ENCODE results near the gene CYB561A3.

- TF ChIP-seq, protein P1, sequence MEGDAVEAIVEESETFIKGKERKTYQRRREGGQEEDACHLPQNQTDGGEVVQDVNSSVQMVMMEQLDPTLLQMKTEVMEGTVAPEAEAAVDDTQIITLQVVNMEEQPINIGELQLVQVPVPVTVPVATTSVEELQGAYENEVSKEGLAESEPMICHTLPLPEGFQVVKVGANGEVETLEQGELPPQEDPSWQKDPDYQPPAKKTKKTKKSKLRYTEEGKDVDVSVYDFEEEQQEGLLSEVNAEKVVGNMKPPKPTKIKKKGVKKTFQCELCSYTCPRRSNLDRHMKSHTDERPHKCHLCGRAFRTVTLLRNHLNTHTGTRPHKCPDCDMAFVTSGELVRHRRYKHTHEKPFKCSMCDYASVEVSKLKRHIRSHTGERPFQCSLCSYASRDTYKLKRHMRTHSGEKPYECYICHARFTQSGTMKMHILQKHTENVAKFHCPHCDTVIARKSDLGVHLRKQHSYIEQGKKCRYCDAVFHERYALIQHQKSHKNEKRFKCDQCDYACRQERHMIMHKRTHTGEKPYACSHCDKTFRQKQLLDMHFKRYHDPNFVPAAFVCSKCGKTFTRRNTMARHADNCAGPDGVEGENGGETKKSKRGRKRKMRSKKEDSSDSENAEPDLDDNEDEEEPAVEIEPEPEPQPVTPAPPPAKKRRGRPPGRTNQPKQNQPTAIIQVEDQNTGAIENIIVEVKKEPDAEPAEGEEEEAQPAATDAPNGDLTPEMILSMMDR (conservative IDR thresholded peaks at IDR 0.05; ENCODE audit: low read length) = no peak
- TF ChIP-seq EZH2phosphoT487 (IDR thresholded peaks at IDR 0.05; ENCODE audit: borderline replicate concordance, low read depth, low read length) = no peak
These were observed 4.3 kb downstream of the CYB561A3 start for GRCh38 chr11:61357233-61357893.

Measured in OCI-LY7 (cell line).